B cell (primary cell): Measurements from ENCODE around the gene CRMP1. TPM values are rescaled to one million over a fixed set of nuclear protein-coding genes. Genes with fewer than 3 reads are reported as not detected.

ENCODE experiments used
- ATAC-seq: fragments of 200-7000 bp; cut with Tn5 transposase; one replicate; pipeline ENCODE4 v1.10.0; 2021; ENCODE audit warnings: low read depth, mild to moderate bottlenecking, moderate number of reproducible peaks, moderate library complexity
- CTCF ChIA-PET: fragments of 350-600 bp; sonication (Branson Sonifier 250); formaldehyde crosslinking; loops from one replicate; lab custom pipeline; 2021; ENCODE audit warnings: antibody characterized with exemption, inconsistent platforms; lab: Charles Lee
- POLR2A ChIA-PET: fragments of 350-600 bp; sonication (Branson Sonifier 250); formaldehyde crosslinking; loops from one replicate; lab custom pipeline; 2021; ENCODE audit warnings: antibody characterized with exemption; lab: Charles Lee
- DNase-seq: peaks from one replicate; pipeline ENCODE4 v3.0.0; 2013
- H2AFZ ChIP-seq: 2 replicates; pipeline ENCODE4 v1.6.1; 2012; ENCODE audit warnings: mild to moderate bottlenecking, low read depth, low read length; ENCODE audit not compliant: insufficient read depth, poor library complexity, severe bottlenecking
- H3K27ac ChIP-seq, 2 donors: 1 replicate in 1 of 2; 2 replicates in 1 of 2; pipeline ENCODE4 v1.5.1; 2012 to 2013; ENCODE audit warnings: low read length in 2 of 2, mild to moderate bottlenecking in 2 of 2, moderate library complexity in 1 of 2
- H3K27me3 ChIP-seq, 4 experiments: fragments of 200-600 bp in 1 of 4; sonication (generic) in 1 of 4; replicated peaks in 1 of 4; 1 replicate in 2 of 4; 2 replicates in 2 of 4; pipeline versions ENCODE4 v1.6.1 to v1.7.0; 2013 to 2016; ENCODE audit warnings: low read length in 3 of 4, mild to moderate bottlenecking in 2 of 4, mixed read lengths in 1 of 4, moderate library complexity in 1 of 4; ENCODE audit not compliant: insufficient read depth in 4 of 4, control insufficient read depth in 3 of 4; ENCODE audit errors: control extremely low read depth in 1 of 4
- H3K36me3 ChIP-seq, 2 experiments: replicated peaks in 1 of 2; 1 replicate in 1 of 2; 2 replicates in 1 of 2; pipeline versions ENCODE4 v1.6.1 to v1.7.1; 2013; ENCODE audit warnings: low read length in 1 of 2; ENCODE audit not compliant: insufficient read depth in 2 of 2, control insufficient read depth in 1 of 2; ENCODE audit errors: control extremely low read depth in 1 of 2, extremely low read depth in 1 of 2
- H3K4me1 ChIP-seq, 2 donors: fragments of 200-600 bp in 1 of 2; sonication (generic) in 1 of 2; 1 replicate in 1 of 2; 2 replicates in 1 of 2; pipeline versions ENCODE4 v1.5.1 to v1.6.1; 2013 to 2017; ENCODE audit warnings: low read length in 2 of 2; ENCODE audit not compliant: control insufficient read depth in 2 of 2, insufficient read depth in 2 of 2
- H3K4me2 ChIP-seq: replicated peaks from 2 replicates; pipeline ENCODE3; 2012; ENCODE audit warnings: mild to moderate bottlenecking, low read depth, low read length; ENCODE audit not compliant: poor library complexity, severe bottlenecking
- H3K4me3 ChIP-seq, 5 experiments: fragments of 200-600 bp in 1 of 5; sonication (generic) in 1 of 5; 1 replicate in 3 of 5; 2 replicates in 2 of 5; pipeline versions ENCODE4 v1.5.1 to v1.7.0; 2011 to 2016; ENCODE audit warnings: low read length in 4 of 5, mild to moderate bottlenecking in 4 of 5, low read depth in 2 of 5, control low read depth in 1 of 5, moderate library complexity in 1 of 5; ENCODE audit not compliant: insufficient read depth in 1 of 5; ENCODE audit errors: control extremely low read depth in 1 of 5, extremely low read depth in 1 of 5
- H3K79me2 ChIP-seq: fragments of 200-600 bp; sonication (generic); one replicate; pipeline ENCODE4 v1.6.0; 2016; ENCODE audit warnings: low read length; ENCODE audit not compliant: control insufficient read depth, insufficient read depth
- H3K9ac ChIP-seq: fragments of 200-600 bp; sonication (generic); 2 replicates; pipeline ENCODE4 v1.6.1; 2017; ENCODE audit warnings: mild to moderate bottlenecking, low read length, moderate library complexity
- H3K9me3 ChIP-seq, 3 donors: one replicate each; pipeline versions ENCODE4 v1.6.1 to v1.7.1; 2013; ENCODE audit warnings: low read length in 2 of 3; ENCODE audit not compliant: control insufficient read depth in 2 of 3, insufficient read depth in 1 of 3; ENCODE audit errors: control extremely low read depth in 1 of 3
- H4K20me1 ChIP-seq: 2 replicates; pipeline ENCODE4 v1.6.0; 2012; ENCODE audit warnings: mild to moderate bottlenecking, low read length; ENCODE audit not compliant: insufficient read depth, control insufficient read depth, poor library complexity, severe bottlenecking
- H3K27ac Mint-ChIP-seq: one replicate; pipeline ENCODE4 v1.8.0; 2021; ENCODE audit warnings: mixed read lengths
- H3K27me3 Mint-ChIP-seq: one replicate; pipeline ENCODE4 v1.8.0; 2021; ENCODE audit warnings: mixed read lengths
- H3K4me1 Mint-ChIP-seq: one replicate; pipeline ENCODE4 v1.8.0; 2021; ENCODE audit warnings: mixed read lengths
- H3K4me3 Mint-ChIP-seq: one replicate; pipeline ENCODE4 v1.8.0; 2021; ENCODE audit warnings: mixed read lengths
- H3K9me3 Mint-ChIP-seq: one replicate; pipeline ENCODE4 v1.8.0; 2022; ENCODE audit warnings: mixed read lengths; ENCODE audit not compliant: insufficient read depth
- EZH2 ChIP-seq: IDR thresholded peaks from 2 replicates; pipeline ENCODE4 v1.6.1; 2012; ENCODE audit warnings: borderline replicate concordance, low read depth, mild to moderate bottlenecking, moderate library complexity, low read length; ENCODE audit not compliant: insufficient read depth, poor library complexity, severe bottlenecking
- WGBS: methylation state at CpG from one replicate; pipeline ENCODE4 v1.1.5; 2013; ENCODE audit warnings: missing lambda C conversion rate; ENCODE audit not compliant: insufficient coverage; 5-methylcytosine and 5-hydroxymethylcytosine counted together
- intact Hi-C: fragments of 100-400 bp; cut with micrococcal nuclease; formaldehyde crosslinking; loops from one replicate; pipeline ENCODE4 v1.10.0; 2022
- polyA plus RNA-seq: library from polyadenylated mRNA; depleted of rRNA; stranded (reverse); fragments of >200 nt; gene quantifications from 2 replicates; pipeline ENCODE4 v1.2.3, GENCODE V29; 2012
- total RNA-seq, 2 donors: library from RNA; stranded (reverse); fragments of 120-200 nt in 1 of 2; gene quantifications; 1 replicate in 1 of 2; 2 replicates in 1 of 2; pipeline versions ENCODE4 v1.2.3 to v1.2.4, GENCODE V29; 2013 to 2022
- TF ChIP-seq, protein P1 (sequence below): fragments of 200-600 bp; IDR thresholded peaks from one replicate; pipeline ENCODE4 v1.8.0; 2022; ENCODE audit warnings: antibody characterized with exemption, mild to moderate bottlenecking

CRMP1 gene
- total and polyA plus RNA-seq, 2 donors (not counting 1 experiment from before 2014, with no cell fraction given), result 0.13 TPM; not detected in 1

DNA sequence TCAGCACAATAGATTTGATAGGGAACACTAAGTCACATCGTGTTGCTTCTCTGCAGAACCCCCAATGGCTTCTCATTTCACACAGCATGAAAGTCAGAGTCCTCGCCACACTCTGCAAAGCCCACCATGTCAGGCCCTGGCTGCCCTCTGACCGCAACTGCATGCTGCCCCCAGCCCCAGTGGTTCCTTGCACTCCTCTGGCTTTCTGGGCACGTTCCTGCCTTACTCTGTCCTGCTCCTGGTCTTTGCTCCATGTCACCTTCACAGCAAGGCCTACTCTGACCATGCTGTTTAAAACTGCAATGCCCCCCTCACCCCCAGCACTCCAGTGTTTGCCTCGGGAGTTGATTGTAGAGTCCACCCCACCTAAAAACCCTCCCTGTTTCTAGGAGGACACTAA, 103.7 kb downstream of the CRMP1 start:
- 78% methylated on average over 5 of the region's 5 CpGs for WGBS
- H3K27ac ChIP-seq, result no peak overlapping the region
- H3K4me1 ChIP-seq, result no peaks in the 10 kb centered on the region
- no peaks in the 10 kb centered on the region for H4K20me1 ChIP-seq
- no peaks in the 10 kb centered on the region for H3K4me1 Mint-ChIP-seq
- H2AFZ ChIP-seq, result no peak overlapping the region
- intact Hi-C loops, result no loop called here
- no peak for TF ChIP-seq EZH2
- TF ChIP-seq, protein P1, sequence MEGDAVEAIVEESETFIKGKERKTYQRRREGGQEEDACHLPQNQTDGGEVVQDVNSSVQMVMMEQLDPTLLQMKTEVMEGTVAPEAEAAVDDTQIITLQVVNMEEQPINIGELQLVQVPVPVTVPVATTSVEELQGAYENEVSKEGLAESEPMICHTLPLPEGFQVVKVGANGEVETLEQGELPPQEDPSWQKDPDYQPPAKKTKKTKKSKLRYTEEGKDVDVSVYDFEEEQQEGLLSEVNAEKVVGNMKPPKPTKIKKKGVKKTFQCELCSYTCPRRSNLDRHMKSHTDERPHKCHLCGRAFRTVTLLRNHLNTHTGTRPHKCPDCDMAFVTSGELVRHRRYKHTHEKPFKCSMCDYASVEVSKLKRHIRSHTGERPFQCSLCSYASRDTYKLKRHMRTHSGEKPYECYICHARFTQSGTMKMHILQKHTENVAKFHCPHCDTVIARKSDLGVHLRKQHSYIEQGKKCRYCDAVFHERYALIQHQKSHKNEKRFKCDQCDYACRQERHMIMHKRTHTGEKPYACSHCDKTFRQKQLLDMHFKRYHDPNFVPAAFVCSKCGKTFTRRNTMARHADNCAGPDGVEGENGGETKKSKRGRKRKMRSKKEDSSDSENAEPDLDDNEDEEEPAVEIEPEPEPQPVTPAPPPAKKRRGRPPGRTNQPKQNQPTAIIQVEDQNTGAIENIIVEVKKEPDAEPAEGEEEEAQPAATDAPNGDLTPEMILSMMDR, result no peak
- no peak overlapping the region for H3K4me3 Mint-ChIP-seq
- no peak overlapping the region for H3K9ac ChIP-seq
- peaks cover 0 to 13% (median 5%) of the 10 kb centered on the region in 3 donors for H3K9me3 ChIP-seq
- no peak overlapping the region for H3K27ac Mint-ChIP-seq
- H3K27me3 ChIP-seq, result no peaks in the 10 kb centered on the region
- DNase-seq (no peak), ATAC-seq (no peak)
- H3K9me3 Mint-ChIP-seq, result peaks cover 3% of the 10 kb centered on the region
- H3K4me3 ChIP-seq, result no peak overlapping the region
- no peak overlapping the region for H3K4me2 ChIP-seq
- H3K36me3 ChIP-seq, result no peaks in the 10 kb centered on the region
- H3K79me2 ChIP-seq, result no peaks in the 10 kb centered on the region
- H3K27me3 Mint-ChIP-seq, result no peaks in the 10 kb centered on the region
- POLR2A ChIA-PET, result no interaction called here
- CTCF ChIA-PET, result no interaction called here

DNA sequence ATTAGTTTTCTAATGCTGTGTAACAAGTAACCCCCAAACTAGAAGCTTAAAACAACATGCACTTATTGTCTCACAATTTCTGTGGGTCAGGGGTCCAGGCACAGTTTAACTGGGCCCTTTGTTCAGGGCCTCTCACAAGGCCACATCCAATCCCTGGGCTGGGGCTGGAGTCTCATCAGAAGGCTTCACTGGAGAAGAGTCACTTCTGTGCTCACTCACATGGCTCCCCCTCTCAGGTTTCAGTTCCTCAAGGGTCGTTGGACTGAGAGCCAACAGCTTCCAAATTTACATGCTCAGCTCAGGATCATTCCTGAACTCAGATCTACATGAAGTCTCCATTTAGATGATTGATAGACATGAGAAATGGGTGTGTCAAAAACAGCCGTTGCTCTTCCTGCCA, 104.7 kb downstream of the CRMP1 start:
- H2AFZ ChIP-seq, result no peak overlapping the region
- Mint-ChIP-seq H3K27ac (no peak overlapping the region), H3K4me3 (no peak overlapping the region), H3K9me3 (peaks cover 3% of the 10 kb centered on the region), H3K4me1 (no peaks in the 10 kb centered on the region), H3K27me3 (no peaks in the 10 kb centered on the region)
- no peaks in the 10 kb centered on the region for H3K36me3 ChIP-seq
- H3K4me1 ChIP-seq, result no peaks in the 10 kb centered on the region
- no peak overlapping the region for H3K27ac ChIP-seq
- TF ChIP-seq, protein P1, result no peak
- TF ChIP-seq EZH2, result no peak
- H3K4me2 ChIP-seq, result no peak overlapping the region
- no peak for ATAC-seq
- H3K9me3 ChIP-seq, result peaks cover 0 to 16% (median 5%) of the 10 kb centered on the region in 3 donors
- H3K27me3 ChIP-seq, result no peaks in the 10 kb centered on the region
- intact Hi-C loops, result no loop called here
- H3K4me3 ChIP-seq, result no peak overlapping the region
- DNase-seq, result no peak
- no peak overlapping the region for H3K9ac ChIP-seq
- CTCF ChIA-PET, result no interaction called here
- H4K20me1 ChIP-seq, result no peaks in the 10 kb centered on the region
- POLR2A ChIA-PET, result no interaction called here
- no CpG with 5 or more reads among the region's 2 CpGs for whole genome bisulfite sequencing
- no peaks in the 10 kb centered on the region for H3K79me2 ChIP-seq
